Astrocyte of the cerebellum (primary cell): Measurements from ENCODE around the gene TMEM74B.

Experiments
- DNase-seq: peaks from one replicate; pipeline ENCODE4 v3.0.0-alpha.2; 2011; ENCODE audit warnings: low read depth
- H3K4me3 ChIP-seq: 2 replicates; pipeline ENCODE4 v1.5.1; 2011; ENCODE audit warnings: mild to moderate bottlenecking, low read depth, low read length, moderate library complexity
- CTCF ChIP-seq: IDR thresholded peaks from 2 replicates; pipeline ENCODE4 v1.5.1; 2012; ENCODE audit warnings: low read length, low read depth, moderate library complexity, mild to moderate bottlenecking; ENCODE audit errors: missing control alignments
- in situ Hi-C: cut with HindIII; loops from 2 replicates; pipeline ENCODE4 v1.10.0; 2017; ENCODE audit warnings: low sequenced_read_pairs

TMEM74B gene

DNA sequence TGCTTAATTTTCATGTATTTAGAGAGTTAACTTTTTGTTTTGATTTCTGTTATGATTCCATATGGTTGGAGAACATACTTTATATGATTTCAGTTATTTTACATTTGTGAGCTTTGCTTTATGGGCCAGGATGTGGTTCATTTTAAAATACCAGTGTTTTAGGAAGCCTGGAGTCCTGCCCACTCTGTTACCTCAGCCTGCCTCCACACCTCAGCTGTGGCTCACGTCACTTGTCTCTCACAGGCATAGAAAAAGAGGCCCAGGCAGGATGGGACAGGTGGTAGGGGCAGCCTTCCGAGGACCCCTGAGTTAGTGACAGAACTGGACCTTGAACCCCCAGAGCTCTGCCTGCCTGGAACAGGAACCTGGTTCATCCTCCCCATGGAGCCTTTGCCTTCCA lies 50.4 kb downstream of the TMEM74B start:
- no peak for DNase-seq
- in situ Hi-C loops, result no loop called here
- no peak overlapping the region for H3K4me3 ChIP-seq
- TF ChIP-seq CTCF, result no peak

GRCh38 chr20:1131354-1131753 lies 53.4 kb downstream of the TMEM74B start:
- DNase-seq, result no peak
- H3K4me3 ChIP-seq, result no peak overlapping the region
- TF ChIP-seq CTCF, result no peak
- in situ Hi-C loops, result no loop called here

- no peak for TF ChIP-seq CTCF
- no peak for DNase-seq
- H3K4me3 ChIP-seq, result no peak overlapping the region
- in situ Hi-C loops, result no loop called here
These were observed 53.9 kb downstream of the TMEM74B start for GRCh38 chr20:1130847-1131246.
